Measurements from ENCODE around the gene SLC6A17.
A peak's percentile ranks its signal among the peaks of the same experiment; 100 is the strongest.

SLC6A17 gene

GRCh38 chr1:110176299-110176956, 26.1 kb downstream of the SLC6A17 start:
- peak; percentile 56 for DNase-seq

GRCh38 chr1:110177775-110178174, 27.5 kb downstream of the SLC6A17 start:
- DNase-seq = no peak

GRCh38 chr1:110183642-110184167, 33.4 kb downstream of the SLC6A17 start:
- DNase-seq = no peak

GRCh38 chr1:110184446-110184845, 34.2 kb downstream of the SLC6A17 start:
- DNase-seq = no peak

- no peak for DNase-seq
These were observed 34.9 kb downstream of the SLC6A17 start for GRCh38 chr1:110185181-110185580.

GRCh38 chr1:110186558-110186957, 36.3 kb downstream of the SLC6A17 start:
- DNase-seq = no peak

GRCh38 chr1:110187139-110187890, 37.0 kb downstream of the SLC6A17 start:
- peak; percentile 48 for DNase-seq

- DNase-seq = peak; percentile 20
These were observed 37.8 kb downstream of the SLC6A17 start for GRCh38 chr1:110188035-110188618.

GRCh38 chr1:110189181-110189580, 38.9 kb downstream of the SLC6A17 start:
- no peak for DNase-seq

- peak; percentile 59 for DNase-seq
These were observed 40.1 kb downstream of the SLC6A17 start for GRCh38 chr1:110190282-110190929.

- no peak for DNase-seq
These were observed 42.2 kb downstream of the SLC6A17 start for GRCh38 chr1:110192541-110192940.

GRCh38 chr1:110195196-110195595, 44.9 kb downstream of the SLC6A17 start:
- no peak for DNase-seq

GRCh38 chr1:110196917-110197765, 46.8 kb downstream of the SLC6A17 start:
- peak; percentile 36 for DNase-seq

- DNase-seq = no peak
These were observed 47.8 kb downstream of the SLC6A17 start for GRCh38 chr1:110197905-110198629.

- no peak for DNase-seq
These were observed 48.5 kb downstream of the SLC6A17 start for GRCh38 chr1:110198746-110199145.

- no peak for DNase-seq
These were observed 49.9 kb downstream of the SLC6A17 start for GRCh38 chr1:110200190-110200589.

GRCh38 chr1:110200666-110201065, 50.4 kb downstream of the SLC6A17 start:
- no peak for DNase-seq

GRCh38 chr1:110201157-110201825, 51.0 kb downstream of the SLC6A17 start:
- no peak for DNase-seq

- peak; percentile 50 for DNase-seq
These were observed 52.8 kb downstream of the SLC6A17 start for GRCh38 chr1:110203021-110203661.

- no peak for DNase-seq
These were observed 54.9 kb downstream of the SLC6A17 start for GRCh38 chr1:110205156-110205555.

Data from NCI-H446 treated with DMSO at 0.1 percent for 48 hours (cell line).